HCT116 (cell line): Measurements from ENCODE around the gene DMD.

Experiments
- CEBPB ChIP-seq: IDR thresholded peaks from 2 replicates; pipeline ENCODE4 v1.6.1; 2012; ENCODE audit warnings: low read depth
- CTCF ChIP-seq, 3 experiments: fragments of 200-600 bp in 1 of 3; sonication (generic) in 1 of 3; IDR thresholded peaks in 2 of 3; conservative IDR thresholded peaks in 1 of 3; 2 replicates each; pipeline ENCODE4 v1.5.1; 2012 to 2017; ENCODE audit warnings: low read depth in 2 of 3, low read length in 2 of 3, antibody characterized with exemption in 1 of 3, borderline replicate concordance in 1 of 3, control low read depth in 1 of 3, mild to moderate bottlenecking in 1 of 3, mixed read lengths in 1 of 3, mixed run types in 1 of 3, moderate library complexity in 1 of 3; ENCODE audit not compliant: insufficient read depth in 1 of 3
- EZH2 ChIP-seq: fragments of 200-600 bp; sonication (generic); IDR thresholded peaks from 2 replicates; pipeline ENCODE4 v1.6.1; 2017; ENCODE audit warnings: antibody characterized with exemption, mixed run types
- EZH2phosphoT487 ChIP-seq: fragments of 200-600 bp; IDR thresholded peaks from 2 replicates; pipeline ENCODE4 v1.6.1; 2018; ENCODE audit warnings: antibody characterized with exemption, borderline replicate concordance
- FOSL1 ChIP-seq: IDR thresholded peaks from 2 replicates; pipeline ENCODE4 v1.6.1; 2012; ENCODE audit warnings: low read depth
- POLR2A ChIP-seq: IDR thresholded peaks from 2 replicates; pipeline ENCODE4 v1.7.0; 2011; ENCODE audit warnings: borderline replicate concordance; ENCODE audit not compliant: insufficient read depth, insufficient read length; ENCODE audit errors: extremely low read depth
- POLR2AphosphoS5 ChIP-seq: IDR thresholded peaks from 2 replicates; pipeline ENCODE4 v1.6.1; 2011; ENCODE audit warnings: mild to moderate bottlenecking, low read depth, low read length, moderate library complexity
- RAD21 ChIP-seq: IDR thresholded peaks from 2 replicates; pipeline ENCODE4 v1.6.1; 2012; ENCODE audit warnings: low read depth, mild to moderate bottlenecking

GRCh38 chrX:31225819-31226218, 1985.5 kb downstream of the DMD start:
- TF ChIP-seq EZH2phosphoT487 (no peak), CEBPB (no peak), FOSL1 (no peak), CTCF (IDR thresholded peaks at IDR 0.05 in 2 of 3, conservative IDR thresholded peaks at IDR 0.05 in 1 of 3; ENCODE audit: borderline replicate concordance in 1 of 3, insufficient read depth in 1 of 3, low read depth in 2 of 3, low read length in 2 of 3) (no peak), POLR2A (no peak), RAD21 (no peak), POLR2AphosphoS5 (no peak), EZH2 (no peak)
